Breast epithelium (tissue), 3 donors: ENCODE measurements around the gene PTPRG.

Source experiments
- CTCF ChIP-seq, 3 donors: fragments of 450-650 bp; IDR thresholded peaks; one replicate each; pipeline ENCODE4 v1.5.1; 2016 to 2017; ENCODE audit warnings: antibody characterized with exemption in 3 of 3, mild to moderate bottlenecking in 3 of 3, moderate library complexity in 3 of 3
- POLR2A ChIP-seq: fragments of 450-650 bp; IDR thresholded peaks from one replicate; pipeline ENCODE4 v1.6.1; 2016; ENCODE audit warnings: antibody characterized with exemption, mild to moderate bottlenecking, moderate library complexity
- POLR2AphosphoS5 ChIP-seq, 3 donors: sonication (generic); formaldehyde crosslinking; IDR thresholded peaks; one replicate each; pipeline ENCODE4 v1.6.1; 2017; ENCODE audit warnings: antibody characterized with exemption in 3 of 3

DNA sequence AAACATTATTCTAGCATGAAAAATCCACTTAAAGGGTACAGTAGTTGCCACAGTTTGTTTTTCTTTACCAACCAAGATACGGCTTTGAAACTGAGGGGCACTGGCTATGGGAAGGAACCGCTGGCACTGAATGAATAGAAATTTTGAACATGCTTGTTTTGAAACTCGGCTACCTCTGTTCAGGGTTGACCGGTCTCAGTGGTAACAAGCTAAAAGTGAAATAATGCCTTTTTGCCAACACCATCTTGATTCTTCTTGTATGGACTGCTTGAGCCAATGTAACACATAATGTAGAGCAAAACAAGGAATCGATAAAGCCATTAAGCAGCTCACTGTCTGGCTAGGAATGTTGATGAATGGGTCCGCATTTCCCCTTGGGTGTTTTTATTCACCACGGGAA lies 36.5 kb downstream of the PTPRG start:
- TF ChIP-seq CTCF (IDR thresholded peaks at IDR 0.05) (no peak), POLR2A (no peak), POLR2AphosphoS5 (IDR thresholded peaks at IDR 0.05) (no peak)
